C4-2B (cell line): ENCODE results near the gene NKD1.

Source experiments
- H3K27ac ChIP-seq: fragments of 450-650 bp; 2 replicates; pipeline ENCODE4 v1.5.1; 2017
- ZFX ChIP-seq: fragments of 450-650 bp; IDR thresholded peaks from 2 replicates; pipeline ENCODE4 v1.6.1; 2017
- TF ChIP-seq, protein P1 (sequence below): fragments of 450-650 bp; conservative IDR thresholded peaks from 2 replicates; pipeline ENCODE4 v1.5.1; 2017; ENCODE audit warnings: mild to moderate bottlenecking

Gene NKD1

DNA sequence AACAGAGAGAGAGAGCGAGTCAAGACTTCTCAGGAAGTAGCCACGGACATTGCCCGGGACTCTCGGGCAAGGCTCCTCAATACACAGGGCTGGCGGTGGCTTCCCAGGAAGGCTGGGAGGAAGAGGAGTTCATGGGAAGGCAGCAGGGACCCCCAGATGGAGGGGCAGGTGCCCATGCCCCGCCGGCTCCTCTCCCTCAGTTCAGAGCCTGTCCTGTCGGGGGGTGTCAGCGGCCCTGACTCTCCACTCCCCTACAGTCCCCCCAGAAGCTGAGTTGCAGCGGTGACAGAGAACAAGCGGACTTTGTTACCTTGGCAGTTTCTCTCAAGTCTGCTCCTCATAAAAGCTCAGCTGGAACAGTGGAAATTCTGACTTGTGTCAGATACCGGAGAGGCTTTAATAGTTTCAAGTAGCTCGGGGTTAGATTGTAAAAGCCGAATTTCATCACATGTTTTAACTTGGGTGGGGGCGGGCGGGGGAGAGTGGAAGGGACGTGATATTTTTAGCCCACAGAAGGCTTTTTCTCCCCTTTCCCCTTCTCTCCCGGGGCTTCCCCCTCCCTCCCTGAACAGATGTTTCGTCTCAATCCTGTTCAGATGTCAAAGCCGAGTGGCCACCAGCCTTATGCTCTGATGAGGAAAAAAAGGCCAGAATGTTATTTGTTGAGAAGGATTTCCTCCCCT lies 65.2 kb downstream of the NKD1 start:
- TF ChIP-seq, protein P1, sequence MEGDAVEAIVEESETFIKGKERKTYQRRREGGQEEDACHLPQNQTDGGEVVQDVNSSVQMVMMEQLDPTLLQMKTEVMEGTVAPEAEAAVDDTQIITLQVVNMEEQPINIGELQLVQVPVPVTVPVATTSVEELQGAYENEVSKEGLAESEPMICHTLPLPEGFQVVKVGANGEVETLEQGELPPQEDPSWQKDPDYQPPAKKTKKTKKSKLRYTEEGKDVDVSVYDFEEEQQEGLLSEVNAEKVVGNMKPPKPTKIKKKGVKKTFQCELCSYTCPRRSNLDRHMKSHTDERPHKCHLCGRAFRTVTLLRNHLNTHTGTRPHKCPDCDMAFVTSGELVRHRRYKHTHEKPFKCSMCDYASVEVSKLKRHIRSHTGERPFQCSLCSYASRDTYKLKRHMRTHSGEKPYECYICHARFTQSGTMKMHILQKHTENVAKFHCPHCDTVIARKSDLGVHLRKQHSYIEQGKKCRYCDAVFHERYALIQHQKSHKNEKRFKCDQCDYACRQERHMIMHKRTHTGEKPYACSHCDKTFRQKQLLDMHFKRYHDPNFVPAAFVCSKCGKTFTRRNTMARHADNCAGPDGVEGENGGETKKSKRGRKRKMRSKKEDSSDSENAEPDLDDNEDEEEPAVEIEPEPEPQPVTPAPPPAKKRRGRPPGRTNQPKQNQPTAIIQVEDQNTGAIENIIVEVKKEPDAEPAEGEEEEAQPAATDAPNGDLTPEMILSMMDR: no peak
- no peak for TF ChIP-seq ZFX

DNA sequence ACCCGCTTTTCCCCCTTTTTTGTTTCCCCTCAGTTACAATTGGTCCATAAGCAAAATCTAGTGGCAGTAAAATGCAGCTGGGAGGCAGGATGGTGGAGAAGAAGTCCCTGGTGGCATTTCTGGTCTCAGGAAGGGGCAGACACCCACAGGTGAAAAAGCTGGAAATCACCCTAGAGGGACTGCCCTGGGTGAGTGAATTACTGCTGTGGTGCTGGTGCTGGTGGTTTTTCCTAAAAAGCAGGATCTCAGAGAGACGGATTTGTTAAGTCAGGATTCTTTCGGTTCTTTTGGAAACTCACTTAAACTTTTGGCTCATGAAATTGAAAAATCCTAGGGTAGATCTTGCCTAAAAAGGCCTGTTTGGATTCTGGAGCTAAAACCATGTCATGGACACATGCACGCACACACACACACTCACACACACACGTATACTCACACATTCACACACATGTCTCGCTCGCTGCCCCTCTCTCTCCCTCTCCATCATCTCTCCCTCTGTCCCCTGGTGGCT lies 65.8 kb downstream of the NKD1 start:
- H3K27ac ChIP-seq: no peak overlapping the region
- TF ChIP-seq ZFX: no peak
- TF ChIP-seq, protein P1: no peak

More for the DNA sequence above, 65.2 kb downstream of the NKD1 start:
- no peak overlapping the region for H3K27ac ChIP-seq

DNA sequence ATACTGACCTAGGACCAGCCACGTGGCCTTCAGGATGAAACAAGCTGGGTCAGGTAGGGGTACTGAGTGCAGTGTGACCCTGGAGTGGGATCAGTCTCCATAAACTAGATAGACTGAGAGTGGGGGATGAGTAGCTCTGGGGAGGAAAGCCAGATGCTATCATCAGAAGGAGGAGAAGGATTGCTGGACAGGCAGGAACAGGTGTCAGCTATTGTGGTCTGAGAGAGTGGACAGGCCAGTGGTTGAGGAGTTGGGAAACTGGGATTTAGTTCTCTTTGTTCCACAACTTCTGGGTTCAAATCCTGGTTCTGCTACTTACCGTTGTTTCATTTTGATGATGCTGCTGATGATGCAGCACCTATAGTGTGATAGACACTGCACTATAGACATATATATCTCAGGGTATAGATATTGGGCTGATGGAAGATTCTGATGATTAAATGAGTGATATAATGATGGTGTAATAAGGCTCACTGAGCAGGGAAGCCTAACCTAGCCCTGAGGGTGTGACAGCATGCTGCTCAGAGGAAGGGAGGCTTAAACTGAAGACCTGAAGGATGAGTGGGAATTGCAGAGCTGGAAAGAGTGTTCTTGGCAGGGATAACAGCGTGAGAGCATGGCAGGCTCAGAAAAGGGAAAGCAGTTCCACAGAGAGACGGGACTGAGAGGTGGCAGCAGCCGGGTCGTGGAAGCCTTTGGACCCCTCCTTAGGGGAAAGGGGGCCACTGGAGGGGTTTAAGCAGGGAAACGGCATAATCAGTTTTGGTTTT lies 66.9 kb downstream of the NKD1 start:
- no peak overlapping the region for H3K27ac ChIP-seq

DNA sequence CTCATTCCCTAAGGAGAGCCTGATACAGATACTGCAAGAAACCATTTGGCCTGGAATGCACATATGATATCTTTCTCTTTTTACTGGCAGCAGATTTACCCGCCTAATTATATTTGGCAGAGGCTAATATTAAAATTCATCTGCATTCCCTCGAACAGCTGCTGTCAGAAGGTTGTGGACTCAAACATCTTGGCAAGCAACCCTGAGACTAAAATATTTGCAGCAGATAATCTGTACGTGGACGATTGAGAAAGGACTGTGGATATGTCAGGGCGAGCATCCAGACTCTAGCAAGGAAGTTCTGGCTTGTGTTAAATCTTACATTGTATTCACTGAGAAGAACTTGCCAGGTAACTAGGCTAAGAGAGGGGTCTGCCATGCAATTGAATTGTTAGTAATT lies 67.7 kb downstream of the NKD1 start:
- TF ChIP-seq, protein P1: no peak
- TF ChIP-seq ZFX: no peak
- H3K27ac ChIP-seq: no peak overlapping the region

More for the DNA sequence above, 66.9 kb downstream of the NKD1 start:
- TF ChIP-seq, protein P1: no peak
- TF ChIP-seq ZFX: no peak

DNA sequence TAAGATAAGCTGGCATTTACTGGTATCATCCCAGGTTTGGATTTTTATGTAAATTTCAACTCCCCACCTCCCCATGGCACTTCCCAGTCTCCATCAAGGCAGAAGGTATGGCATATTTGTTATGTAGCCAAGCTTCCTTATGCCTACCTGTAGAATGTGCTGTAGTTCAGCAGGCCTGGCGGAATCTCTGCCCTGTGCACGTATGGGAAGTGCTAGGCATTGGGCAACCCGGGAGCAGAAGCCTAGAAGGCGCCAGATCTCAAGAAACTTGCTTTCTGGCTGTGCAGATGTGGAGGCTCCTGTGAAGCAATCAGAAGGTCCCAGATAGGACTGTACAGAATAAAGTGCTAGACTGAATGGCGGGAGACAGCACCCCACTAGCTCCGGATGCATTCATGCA lies 68.2 kb downstream of the NKD1 start:
- no peak for TF ChIP-seq ZFX
- TF ChIP-seq, protein P1: no peak
- no peak overlapping the region for H3K27ac ChIP-seq

DNA sequence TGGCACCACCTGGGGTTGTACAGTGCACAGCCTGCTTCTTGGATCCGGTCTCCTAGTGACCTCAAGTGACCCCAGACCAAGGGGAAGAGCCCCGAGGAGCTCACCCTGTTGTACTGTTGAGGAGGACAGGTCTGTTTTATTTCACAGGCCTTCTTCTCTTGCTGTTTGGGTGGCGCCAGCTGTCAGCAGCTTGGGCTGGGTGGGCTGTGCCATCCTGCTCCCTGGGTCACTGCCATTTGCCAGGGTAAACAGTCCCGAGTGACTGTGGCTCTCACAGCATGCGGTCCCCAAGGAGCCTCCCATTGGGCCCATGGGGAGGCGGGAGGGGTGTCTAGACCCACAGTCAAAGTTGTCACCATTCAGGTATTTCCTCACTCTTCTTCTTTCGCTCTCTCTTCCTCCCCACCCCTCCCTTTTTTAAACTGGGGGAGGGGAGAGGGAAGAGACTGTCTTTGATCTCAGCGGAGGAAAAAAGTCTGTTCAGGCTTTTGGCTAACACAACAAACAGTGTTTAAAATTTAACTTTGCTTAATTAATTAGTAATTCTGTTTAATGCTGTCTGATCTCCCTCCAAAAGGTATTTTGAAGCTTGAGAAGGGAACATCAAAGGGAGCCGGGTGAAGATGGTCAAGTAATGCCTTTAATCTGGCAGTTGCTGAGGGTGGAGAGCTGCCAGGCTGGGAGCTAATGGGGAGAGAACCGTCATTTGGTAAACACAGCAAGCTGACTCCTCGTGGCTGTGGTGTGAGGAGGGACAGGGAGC lies 68.9 kb downstream of the NKD1 start:
- TF ChIP-seq ZFX: no peak
- TF ChIP-seq, protein P1: no peak
- H3K27ac ChIP-seq: no peak overlapping the region
